SK-N-MC (cell line): ENCODE measurements around the gene TAOK1.

ENCODE experiments used
- DNase-seq: peaks from one replicate; pipeline ENCODE4 v3.0.0-alpha.2; 2011; ENCODE audit warnings: low read depth, low spot score
- H3K27ac ChIP-seq: fragments of 200-600 bp; sonication (generic); 2 replicates; pipeline ENCODE4 v1.5.1; 2016; ENCODE audit warnings: mixed run types
- H3K36me3 ChIP-seq: fragments of 200-600 bp; sonication (generic); 2 replicates; pipeline ENCODE4 v1.6.1; 2017; ENCODE audit warnings: antibody characterized with exemption, low read length, mixed read lengths; ENCODE audit not compliant: insufficient read depth
- H3K4me3 ChIP-seq: fragments of 200-600 bp; sonication (generic); 2 replicates; pipeline ENCODE4 v1.5.1; 2016
- H3K9ac ChIP-seq: fragments of 200-600 bp; sonication (generic); 2 replicates; pipeline ENCODE4 v1.8.0; 2017; ENCODE audit warnings: mixed run types, mixed read lengths; ENCODE audit not compliant: insufficient read length
- H3K9me3 ChIP-seq: fragments of 200-600 bp; sonication (generic); 2 replicates; pipeline ENCODE4 v1.6.1; 2017; ENCODE audit warnings: low read depth, mild to moderate bottlenecking, antibody characterized with exemption, low read length, moderate library complexity, mixed read lengths
- EZH2 ChIP-seq: fragments of 200-600 bp; sonication (generic); IDR thresholded peaks from one replicate; pipeline ENCODE4 v1.6.1; 2017; ENCODE audit warnings: antibody characterized with exemption
- FOXP2 ChIP-seq: optimal IDR thresholded peaks from 2 replicates; pipeline ENCODE3; 2011; ENCODE audit warnings: mild to moderate bottlenecking, moderate library complexity; ENCODE audit not compliant: insufficient read depth; ENCODE audit errors: extremely low read length, control extremely low read depth
- POLR2AphosphoS5 ChIP-seq: IDR thresholded peaks from 2 replicates; pipeline ENCODE4 v1.6.1; 2012; ENCODE audit warnings: mild to moderate bottlenecking, low read depth, low read length, borderline replicate concordance

TAOK1 gene

DNA sequence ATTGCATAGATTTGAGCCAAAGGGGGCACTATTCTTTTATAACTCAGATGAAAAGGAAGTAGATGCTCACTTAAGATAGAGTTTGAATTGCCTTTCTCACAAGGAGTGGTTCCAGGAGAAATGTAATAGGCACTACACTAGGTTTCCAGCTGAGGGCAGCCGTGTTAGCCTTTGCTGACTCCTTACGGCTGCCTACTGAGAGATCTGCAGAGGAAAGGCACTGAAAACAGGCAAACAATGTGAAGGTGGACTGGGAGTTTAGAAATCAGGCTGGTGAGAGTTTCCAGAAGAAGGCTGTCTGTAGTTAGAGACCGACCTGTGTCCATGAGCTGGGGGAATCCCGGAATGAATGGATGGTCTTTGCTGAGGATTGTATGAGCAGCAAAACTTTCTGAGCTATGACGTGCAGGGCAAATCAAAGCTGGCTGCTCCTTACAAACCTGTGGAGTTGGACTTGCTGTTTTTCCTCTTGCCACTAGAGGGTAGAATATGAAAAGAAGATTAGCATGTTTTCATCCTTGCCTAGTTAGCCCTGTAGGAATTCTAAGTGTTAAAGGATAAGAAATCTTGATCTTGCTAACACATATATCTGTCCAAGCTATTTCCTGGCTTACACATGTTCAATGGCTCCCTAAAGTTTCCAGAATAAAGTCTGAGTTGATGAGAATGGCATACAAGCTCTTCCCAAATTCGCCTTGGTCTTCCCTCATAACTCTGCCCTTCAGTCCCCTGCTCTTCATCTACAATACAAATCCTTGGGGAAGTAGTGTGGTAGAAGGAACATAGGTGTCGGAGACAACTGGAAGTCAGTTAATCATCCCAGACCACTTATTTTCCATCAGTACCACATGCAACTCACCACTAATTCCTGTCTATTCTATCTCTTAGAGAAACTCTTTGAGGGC lies 20.1 kb upstream of the TAOK1 start:
- Histone ChIP-seq H3K9ac (no peak overlapping the region), H3K9me3 (no peaks in the 10 kb centered on the region), H3K4me3 (peak overlapping the region; percentile 71), H3K36me3 (no peaks in the 10 kb centered on the region), H3K27ac (no peak overlapping the region)
- DNase-seq = peak; percentile 71
- no peak for TF ChIP-seq POLR2AphosphoS5
- TF ChIP-seq FOXP2 = no peak
- no peak for TF ChIP-seq EZH2

DNA sequence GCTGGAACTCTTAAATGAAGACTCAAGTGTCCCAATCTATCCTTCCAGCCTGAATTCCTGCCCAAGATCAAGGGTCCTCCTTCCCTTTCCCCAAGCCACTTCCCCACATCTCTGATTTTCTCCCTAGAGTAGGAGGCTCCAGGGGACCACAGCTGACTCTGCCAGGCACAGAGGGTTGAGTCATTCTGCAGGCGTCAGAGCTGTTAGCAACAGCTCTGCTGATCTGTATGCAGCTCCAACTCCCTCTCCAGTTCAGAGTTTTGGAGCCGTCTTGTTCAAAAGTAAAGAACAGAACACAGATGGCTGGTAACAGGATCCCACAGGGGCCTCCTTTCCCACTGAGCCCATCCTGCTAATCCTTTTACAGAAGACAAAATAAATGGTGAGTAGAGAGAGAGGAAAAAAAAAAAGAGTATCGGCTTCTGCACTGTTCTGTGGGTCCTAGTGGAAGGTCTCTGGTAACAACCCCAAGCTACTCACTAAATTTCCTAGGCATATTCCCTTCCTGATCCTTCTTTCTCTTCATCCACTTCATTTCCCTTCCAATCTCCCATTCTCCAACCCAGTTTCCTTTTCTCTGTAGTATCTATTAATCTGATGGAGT lies 13.4 kb upstream of the TAOK1 start:
- Histone ChIP-seq H3K4me3 (no peak overlapping the region), H3K27ac (0 out of 2 replicates have a peak overlapping the region, but pooled peaks have one; percentile 1), H3K9me3 (no peaks in the 10 kb centered on the region), H3K36me3 (no peaks in the 10 kb centered on the region), H3K9ac (no peak overlapping the region)
- no peak for TF ChIP-seq FOXP2
- no peak for TF ChIP-seq POLR2AphosphoS5
- TF ChIP-seq EZH2 = no peak
- DNase-seq = no peak

- no peak overlapping the region for H3K4me3 ChIP-seq
- TF ChIP-seq EZH2 = no peak
- TF ChIP-seq POLR2AphosphoS5 = no peak
- no peak for TF ChIP-seq FOXP2
- H3K36me3 ChIP-seq = no peaks in the 10 kb centered on the region
- H3K9me3 ChIP-seq = no peaks in the 10 kb centered on the region
- no peak overlapping the region for H3K9ac ChIP-seq
- no peak overlapping the region for H3K27ac ChIP-seq
- no peak for DNase-seq
Observed at GRCh38 chr17:29378500-29378899, 11.7 kb upstream of the TAOK1 start.

DNA sequence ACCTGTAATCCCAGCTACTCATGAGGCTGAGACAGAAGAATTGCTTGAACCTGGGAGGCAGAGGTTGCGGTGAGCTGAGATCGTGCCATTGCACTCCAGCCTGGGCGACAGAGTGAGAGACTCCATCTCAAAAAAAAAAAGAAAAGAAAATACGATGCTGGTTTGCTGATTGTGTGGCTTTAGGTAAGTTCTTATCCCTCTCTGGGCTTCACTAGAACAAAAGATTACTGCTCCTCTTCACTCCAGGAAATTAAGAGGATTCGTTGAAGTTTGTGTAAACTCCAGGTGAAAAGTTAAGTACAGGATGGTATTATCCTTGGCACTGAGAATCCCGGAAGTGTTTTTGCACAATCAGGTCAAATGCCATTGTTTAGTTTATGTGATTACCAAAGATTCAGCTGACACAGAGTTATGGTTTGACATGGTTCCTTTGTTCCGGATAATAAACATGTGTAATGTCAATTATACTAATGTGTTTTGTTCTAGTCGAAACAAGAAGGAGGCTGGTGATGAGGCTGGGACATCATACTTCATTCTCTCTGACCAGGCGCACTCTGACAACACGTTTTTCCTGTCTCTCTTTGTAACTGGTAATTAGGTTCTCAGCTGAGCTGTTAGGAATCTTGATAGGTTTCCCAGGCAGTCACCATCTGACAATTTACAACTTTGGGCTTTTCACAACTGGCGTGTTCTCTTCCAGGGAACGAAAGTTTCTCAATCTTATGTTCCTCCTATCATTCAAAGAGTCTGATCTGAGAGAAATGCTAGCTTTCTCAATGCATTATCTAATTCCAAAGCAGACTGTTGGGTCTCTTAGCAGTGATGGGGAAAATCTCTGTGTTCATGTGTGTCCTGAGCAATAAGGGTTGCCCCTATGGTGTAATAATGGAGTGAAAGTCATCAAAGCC lies 10.8 kb upstream of the TAOK1 start:
- Histone ChIP-seq H3K36me3 (no peaks in the 10 kb centered on the region), H3K27ac (no peak overlapping the region), H3K9ac (no peak overlapping the region), H3K9me3 (no peaks in the 10 kb centered on the region), H3K4me3 (no peak overlapping the region)
- DNase-seq = no peak
- TF ChIP-seq EZH2 (no peak), POLR2AphosphoS5 (no peak), FOXP2 (no peak)

- TF ChIP-seq POLR2AphosphoS5 (no peak), EZH2 (no peak), FOXP2 (no peak)
- H3K36me3 ChIP-seq = no peaks in the 10 kb centered on the region
Observed at GRCh38 chr17:29383686-29384085, 6.5 kb upstream of the TAOK1 start.

GRCh38 chr17:29384901-29385300 lies 5.3 kb upstream of the TAOK1 start:
- Histone ChIP-seq H3K4me3 (no peak overlapping the region), H3K36me3 (no peaks in the 10 kb centered on the region), H3K9ac (no peak overlapping the region), H3K27ac (no peak overlapping the region), H3K9me3 (no peaks in the 10 kb centered on the region)
- no peak for DNase-seq
- TF ChIP-seq EZH2 = no peak
- TF ChIP-seq FOXP2 = no peak
- no peak for TF ChIP-seq POLR2AphosphoS5

More at GRCh38 chr17:29383686-29384085, 6.5 kb upstream of the TAOK1 start:
- Histone ChIP-seq H3K4me3 (no peak overlapping the region), H3K9me3 (no peaks in the 10 kb centered on the region), H3K27ac (no peak overlapping the region), H3K9ac (no peak overlapping the region)
- no peak for DNase-seq

DNA sequence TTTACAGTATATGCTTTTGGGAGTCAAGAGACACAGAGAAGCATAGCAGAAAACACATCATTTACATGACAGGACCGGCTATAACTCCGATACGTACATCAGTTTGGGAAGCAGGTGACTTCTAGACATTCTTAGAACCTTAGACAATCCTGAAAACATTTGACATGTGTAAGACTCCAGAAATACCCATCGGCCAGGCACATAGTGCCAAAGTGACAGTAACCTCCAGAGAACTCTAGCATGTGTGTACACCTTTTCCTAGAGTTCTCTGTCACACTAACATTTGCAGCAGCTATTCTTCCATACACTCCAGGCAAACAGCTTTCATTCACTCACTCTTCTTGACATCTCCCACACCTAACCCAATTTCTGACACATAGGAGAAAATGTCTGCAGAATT lies 3.4 kb upstream of the TAOK1 start:
- no peak overlapping the region for H3K4me3 ChIP-seq
- DNase-seq = no peak
- no peaks in the 10 kb centered on the region for H3K36me3 ChIP-seq
- no peak for TF ChIP-seq POLR2AphosphoS5
- H3K9me3 ChIP-seq = no peaks in the 10 kb centered on the region
- H3K9ac ChIP-seq = no peak overlapping the region
- no peak overlapping the region for H3K27ac ChIP-seq

DNA sequence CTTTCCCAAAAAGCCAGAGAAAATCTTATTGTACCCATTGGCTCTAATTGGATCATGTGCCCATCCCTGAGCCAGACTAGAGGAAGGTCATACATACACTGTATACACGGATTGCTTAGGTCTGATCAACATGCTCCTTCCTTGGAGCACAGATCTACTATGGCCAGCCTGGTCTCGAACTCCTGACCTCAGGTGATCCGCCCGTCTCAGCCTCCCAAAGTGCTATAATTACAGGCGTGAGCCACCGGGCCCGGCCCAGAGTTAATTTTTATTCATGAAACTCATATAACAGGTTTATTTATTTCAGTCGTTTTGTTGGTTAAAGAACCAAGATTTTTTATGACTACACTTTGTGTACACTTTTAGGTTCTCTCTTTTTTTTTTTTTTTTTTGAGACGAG lies 1.2 kb upstream of the TAOK1 start:
- H3K36me3 ChIP-seq = no peaks in the 10 kb centered on the region; the same call in 1 of the 2 replicates
- no peaks in the 10 kb centered on the region for H3K9me3 ChIP-seq
- no peak overlapping the region for H3K4me3 ChIP-seq
- H3K9ac ChIP-seq = no peak overlapping the region
- TF ChIP-seq POLR2AphosphoS5 (no peak), EZH2 (no peak), FOXP2 (no peak)
- H3K27ac ChIP-seq = no peak overlapping the region
- DNase-seq = no peak
